Caco-2 (cell line): ENCODE results near the gene AGXT2. TPM values are rescaled to one million over a fixed set of nuclear protein-coding genes. Genes with fewer than 3 reads are reported as not detected.

Source experiments
- BruUV-seq: library from RNA; stranded (reverse); fragments of 400-500 nt; replicated peaks from 2 replicates; lab custom pipeline; 2021; lab: Mats Ljungman, UMichigan
- CTCF ChIA-PET: fragments of 300-600 bp; sonication (Branson Sonifier 250); formaldehyde crosslinking; loops from one replicate; lab custom pipeline; 2022; ENCODE audit warnings: antibody characterized with exemption; lab: Charles Lee
- POLR2A ChIA-PET: fragments of 300-600 bp; sonication (Branson Sonifier 250); formaldehyde crosslinking; loops from one replicate; lab custom pipeline; 2022; ENCODE audit warnings: antibody characterized with exemption; lab: Charles Lee
- DNase-seq, 2 experiments: peaks; one replicate each; pipeline versions ENCODE4 v3.0.0 to v3.0.0-alpha.2; 2020 to 2022
- H3K27me3 ChIP-seq: replicated peaks from 2 replicates; pipeline ENCODE4 v1.6.0; 2011; ENCODE audit warnings: low read length; ENCODE audit not compliant: control insufficient read depth, insufficient read depth
- H3K36me3 ChIP-seq: 2 replicates; pipeline ENCODE4 v1.5.1; 2011; ENCODE audit warnings: low read length; ENCODE audit not compliant: control insufficient read depth, insufficient read depth
- H3K4me1 ChIP-seq: fragments of 250-450 bp; sonication (Bioruptor Pico); 2 replicates; pipeline ENCODE4 v1.5.1; 2020; ENCODE audit warnings: mild to moderate bottlenecking
- H3K4me3 ChIP-seq: 2 replicates; pipeline ENCODE4 v1.5.1; 2011; ENCODE audit warnings: low read depth, mild to moderate bottlenecking, control low read depth, low read length
- H3K9me3 ChIP-seq: fragments of 250-450 bp; sonication (Bioruptor Pico); 2 replicates; pipeline ENCODE4 v1.5.1; 2020; ENCODE audit warnings: mild to moderate bottlenecking, moderate library complexity
- H3K27ac Mint-ChIP-seq: one replicate; pipeline ENCODE4 v1.8.0; 2022; ENCODE audit warnings: mixed read lengths; ENCODE audit not compliant: unreplicated experiment
- H3K27me3 Mint-ChIP-seq: one replicate; pipeline ENCODE4 v1.8.0; 2022; ENCODE audit warnings: mixed read lengths; ENCODE audit not compliant: insufficient read depth, unreplicated experiment
- H3K36me3 Mint-ChIP-seq: one replicate; pipeline ENCODE4 v1.8.0; 2022; ENCODE audit warnings: mild to moderate bottlenecking, mixed read lengths; ENCODE audit not compliant: insufficient read depth, unreplicated experiment
- H3K4me1 Mint-ChIP-seq: one replicate; pipeline ENCODE4 v1.8.0; 2022; ENCODE audit warnings: low read depth, mixed read lengths; ENCODE audit not compliant: unreplicated experiment
- H3K4me3 Mint-ChIP-seq: one replicate; pipeline ENCODE4 v1.8.0; 2022; ENCODE audit warnings: mild to moderate bottlenecking, moderate library complexity, mixed read lengths; ENCODE audit not compliant: unreplicated experiment
- H3K9me3 Mint-ChIP-seq: one replicate; pipeline ENCODE4 v1.8.0; 2022; ENCODE audit warnings: mixed read lengths; ENCODE audit not compliant: unreplicated experiment
- intact Hi-C: fragments of 100-400 bp; cut with micrococcal nuclease; formaldehyde crosslinking; loops from one replicate; pipeline ENCODE4 v1.10.0; 2022; ENCODE audit not compliant: unreplicated experiment
- total RNA-seq: library from RNA; stranded (reverse); gene quantifications from 2 replicates; pipeline ENCODE4 v1.2.3, GENCODE V29; 2022
- TF ChIP-seq, protein P1 (sequence below), 2 experiments: fragments of 200-600 bp in 1 of 2; IDR thresholded peaks; 1 replicate in 1 of 2; 2 replicates in 1 of 2; pipeline versions ENCODE4 v1.5.1 to v1.8.0; 2011 to 2022; ENCODE audit warnings: antibody characterized with exemption in 1 of 2, control low read depth in 1 of 2, inconsistent platforms in 1 of 2, low read depth in 1 of 2, low read length in 1 of 2, mild to moderate bottlenecking in 1 of 2, moderate library complexity in 1 of 2; ENCODE audit not compliant: insufficient read depth in 1 of 2, severe bottlenecking in 1 of 2, unreplicated experiment in 1 of 2

Gene AGXT2
- total RNA-seq, 1 experiment from 2014 or later = not detected

DNA sequence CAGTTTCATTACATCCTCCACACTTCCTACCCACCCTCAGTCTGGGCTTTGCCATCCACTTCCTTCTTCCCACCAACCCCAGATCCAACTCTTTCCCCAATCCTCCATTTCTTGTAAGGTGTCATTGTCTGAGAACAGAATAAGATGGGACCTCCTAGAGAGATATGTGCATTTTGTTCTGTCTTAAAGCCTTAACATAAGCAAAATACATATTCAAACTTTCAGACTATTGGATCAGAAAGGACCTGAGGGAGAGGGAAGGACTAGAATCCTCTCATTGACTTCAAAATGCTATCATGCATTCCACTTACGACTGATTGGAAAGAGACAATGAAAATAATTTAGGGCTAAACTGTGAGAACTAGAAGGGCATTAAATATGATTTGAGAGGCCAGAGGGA is 43.0 kb downstream of the AGXT2 start:
- H3K36me3 ChIP-seq = no peaks in the 10 kb centered on the region
- H3K27me3 ChIP-seq = no peaks in the 10 kb centered on the region
- H3K9me3 Mint-ChIP-seq = no peaks in the 10 kb centered on the region
- no TSS peak for BruUV-seq
- DNase-seq = no peak
- CTCF ChIA-PET = interaction anchor here (3.2 kb wide), 1 partner anchor 47 kb away, joined by 38 read pairs; no protein-coding TSS in a partner anchor
- H3K27ac Mint-ChIP-seq = no peak overlapping the region
- peaks cover 2% of the 10 kb centered on the region for H3K27me3 Mint-ChIP-seq
- TF ChIP-seq, protein P1, sequence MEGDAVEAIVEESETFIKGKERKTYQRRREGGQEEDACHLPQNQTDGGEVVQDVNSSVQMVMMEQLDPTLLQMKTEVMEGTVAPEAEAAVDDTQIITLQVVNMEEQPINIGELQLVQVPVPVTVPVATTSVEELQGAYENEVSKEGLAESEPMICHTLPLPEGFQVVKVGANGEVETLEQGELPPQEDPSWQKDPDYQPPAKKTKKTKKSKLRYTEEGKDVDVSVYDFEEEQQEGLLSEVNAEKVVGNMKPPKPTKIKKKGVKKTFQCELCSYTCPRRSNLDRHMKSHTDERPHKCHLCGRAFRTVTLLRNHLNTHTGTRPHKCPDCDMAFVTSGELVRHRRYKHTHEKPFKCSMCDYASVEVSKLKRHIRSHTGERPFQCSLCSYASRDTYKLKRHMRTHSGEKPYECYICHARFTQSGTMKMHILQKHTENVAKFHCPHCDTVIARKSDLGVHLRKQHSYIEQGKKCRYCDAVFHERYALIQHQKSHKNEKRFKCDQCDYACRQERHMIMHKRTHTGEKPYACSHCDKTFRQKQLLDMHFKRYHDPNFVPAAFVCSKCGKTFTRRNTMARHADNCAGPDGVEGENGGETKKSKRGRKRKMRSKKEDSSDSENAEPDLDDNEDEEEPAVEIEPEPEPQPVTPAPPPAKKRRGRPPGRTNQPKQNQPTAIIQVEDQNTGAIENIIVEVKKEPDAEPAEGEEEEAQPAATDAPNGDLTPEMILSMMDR (IDR thresholded peaks at IDR 0.05; ENCODE audit: insufficient read depth in 1 of 2, low read depth in 1 of 2, low read length in 1 of 2, severe bottlenecking in 1 of 2, unreplicated experiment in 1 of 2) = no peak
- no peaks in the 10 kb centered on the region for H3K9me3 ChIP-seq
- H3K4me3 ChIP-seq = no peak overlapping the region
- H3K36me3 Mint-ChIP-seq = no peaks in the 10 kb centered on the region
- intact Hi-C loops = no loop called here
- H3K4me3 Mint-ChIP-seq = no peak overlapping the region
- POLR2A ChIA-PET = no interaction called here
- no peaks in the 10 kb centered on the region for H3K4me1 ChIP-seq
- no peaks in the 10 kb centered on the region for H3K4me1 Mint-ChIP-seq

DNA sequence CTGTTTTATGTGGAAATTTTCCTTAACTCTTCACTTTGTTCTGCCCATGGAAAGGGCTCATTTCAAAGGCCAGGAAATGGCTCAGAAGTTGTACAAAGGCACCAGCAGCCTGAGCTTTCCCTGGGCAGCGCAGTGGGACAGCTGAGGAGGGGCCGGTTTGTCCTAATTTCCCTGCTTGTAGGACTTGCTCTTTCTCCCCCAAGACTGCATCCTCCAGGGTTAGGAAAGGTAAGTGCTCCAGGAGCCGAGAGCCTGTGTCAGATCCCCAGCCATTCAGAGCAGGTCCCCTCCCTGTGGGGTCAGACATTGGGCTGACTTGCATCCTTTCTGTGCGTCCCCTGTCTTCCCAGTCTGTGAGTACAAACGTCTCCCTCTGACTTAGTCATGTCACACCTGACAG is 43.5 kb downstream of the AGXT2 start:
- POLR2A ChIA-PET = no interaction called here
- Histone ChIP-seq H3K9me3 (no peaks in the 10 kb centered on the region), H3K27me3 (no peaks in the 10 kb centered on the region), H3K36me3 (no peaks in the 10 kb centered on the region), H3K4me3 (no peak overlapping the region), H3K4me1 (no peaks in the 10 kb centered on the region)
- Mint-ChIP-seq H3K4me3 (no peak overlapping the region), H3K9me3 (no peaks in the 10 kb centered on the region), H3K36me3 (no peaks in the 10 kb centered on the region), H3K27ac (no peak overlapping the region), H3K4me1 (no peaks in the 10 kb centered on the region), H3K27me3 (peaks cover 2% of the 10 kb centered on the region)
- TF ChIP-seq, protein P1 (IDR thresholded peaks at IDR 0.05; ENCODE audit: insufficient read depth in 1 of 2, low read depth in 1 of 2, low read length in 1 of 2, severe bottlenecking in 1 of 2, unreplicated experiment in 1 of 2) = no peak
- DNase-seq = no peak
- BruUV-seq = no TSS peak
- CTCF ChIA-PET = interaction anchor here (1.3 to 3.2 kb wide), 4 partner anchors 25 to 74 kb away, joined by 3 to 38 read pairs (median 5); partner anchors contain the start of gene DNAJC21
- intact Hi-C loops = no loop called here

DNA sequence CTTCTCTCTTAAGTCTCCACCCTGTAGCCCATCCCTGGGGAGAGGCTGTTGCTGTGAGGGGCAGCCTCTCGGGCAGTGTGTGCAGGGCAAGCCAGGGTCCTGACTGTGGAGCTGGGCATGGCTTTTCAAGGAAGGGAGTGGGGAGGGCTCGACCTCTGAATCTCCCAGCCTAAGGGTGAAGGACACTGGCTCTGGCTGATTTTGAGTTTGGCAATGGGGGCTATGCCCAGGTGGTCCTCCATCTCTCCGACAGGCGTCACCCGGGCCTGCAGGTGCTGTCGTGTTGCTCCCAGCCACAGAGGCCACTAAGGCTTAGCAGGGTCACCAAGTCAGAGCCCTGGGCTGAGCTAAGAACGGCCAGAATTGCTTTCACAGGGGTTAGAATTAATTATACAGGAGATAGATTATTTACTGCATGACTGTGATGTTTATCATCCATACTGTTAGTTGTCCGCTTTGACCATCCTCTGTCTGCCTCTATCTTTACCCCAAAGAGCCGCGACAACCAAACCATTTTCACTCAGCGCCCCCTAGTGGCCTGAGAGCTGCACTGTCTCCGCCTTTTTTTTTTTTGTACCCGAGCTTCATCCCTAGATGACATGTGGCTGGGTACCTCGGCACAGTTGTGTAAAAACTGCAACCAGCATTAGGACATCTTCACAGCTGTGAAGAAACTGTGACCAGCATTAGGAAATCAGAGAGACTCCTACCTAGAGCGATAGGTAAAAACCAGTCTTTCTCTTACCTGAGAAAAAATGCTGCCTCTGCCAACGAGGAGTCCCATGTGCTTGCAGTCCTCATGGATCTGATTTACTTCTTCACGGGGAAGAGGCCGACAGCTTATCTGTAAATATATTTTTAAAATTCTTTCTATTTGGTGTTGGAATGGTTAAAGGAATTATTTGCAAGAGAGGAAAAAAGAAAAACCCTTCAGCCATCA is 44.5 kb downstream of the AGXT2 start:
- peak; percentile 43 to 78 for DNase-seq
- no peaks in the 10 kb centered on the region for H3K4me1 ChIP-seq
- Mint-ChIP-seq H3K36me3 (no peaks in the 10 kb centered on the region), H3K9me3 (no peaks in the 10 kb centered on the region), H3K4me1 (no peaks in the 10 kb centered on the region), H3K27ac (no peak overlapping the region), H3K4me3 (no peak overlapping the region), H3K27me3 (peaks cover 2% of the 10 kb centered on the region)
- H3K9me3 ChIP-seq = no peaks in the 10 kb centered on the region
- no peaks in the 10 kb centered on the region for H3K27me3 ChIP-seq
- no peak overlapping the region for H3K4me3 ChIP-seq
- no peaks in the 10 kb centered on the region for H3K36me3 ChIP-seq
- intact Hi-C loops = loop anchor here (1.0 to 2.0 kb wide), 4 partner anchors 45 to 529 kb away; no protein-coding TSS in a partner anchor
- ChIA-PET POLR2A (interaction anchor here (1.0 kb wide), 2 partner anchors 37 to 73 kb away, joined by 3 to 5 read pairs; partner anchors contain the start of gene DNAJC21), CTCF (interaction anchor here (0.7 to 3.2 kb wide), 8 partner anchors 9 to 529 kb away, joined by 3 to 38 read pairs (median 5); partner anchors contain the start of genes BRIX1, DNAJC21 and RAD1)
- TF ChIP-seq, protein P1 (IDR thresholded peaks at IDR 0.05; ENCODE audit: insufficient read depth in 1 of 2, low read depth in 1 of 2, low read length in 1 of 2, severe bottlenecking in 1 of 2, unreplicated experiment in 1 of 2) = peak; percentile 90 to 95
- no TSS peak for BruUV-seq
